HG02610 (cell line): Measurements from ENCODE around the gene ENG.
"Not testable (repeated sequence)": the region's sequence is repeated elsewhere in the genome, so short reads cannot be mapped to it uniquely, and the experiment has no call there.

Experiments
- ATAC-seq: cut with Tn5 transposase; IDR thresholded peaks from one replicate; pipeline ENCODE4 v1.9.1; 2021; ENCODE audit warnings: mild to moderate bottlenecking, moderate library complexity; ENCODE audit not compliant: unreplicated experiment

ENG gene

GRCh38 chr9:127796225-127796813, 58.1 kb downstream of the ENG start:
- no peak for ATAC-seq

DNA sequence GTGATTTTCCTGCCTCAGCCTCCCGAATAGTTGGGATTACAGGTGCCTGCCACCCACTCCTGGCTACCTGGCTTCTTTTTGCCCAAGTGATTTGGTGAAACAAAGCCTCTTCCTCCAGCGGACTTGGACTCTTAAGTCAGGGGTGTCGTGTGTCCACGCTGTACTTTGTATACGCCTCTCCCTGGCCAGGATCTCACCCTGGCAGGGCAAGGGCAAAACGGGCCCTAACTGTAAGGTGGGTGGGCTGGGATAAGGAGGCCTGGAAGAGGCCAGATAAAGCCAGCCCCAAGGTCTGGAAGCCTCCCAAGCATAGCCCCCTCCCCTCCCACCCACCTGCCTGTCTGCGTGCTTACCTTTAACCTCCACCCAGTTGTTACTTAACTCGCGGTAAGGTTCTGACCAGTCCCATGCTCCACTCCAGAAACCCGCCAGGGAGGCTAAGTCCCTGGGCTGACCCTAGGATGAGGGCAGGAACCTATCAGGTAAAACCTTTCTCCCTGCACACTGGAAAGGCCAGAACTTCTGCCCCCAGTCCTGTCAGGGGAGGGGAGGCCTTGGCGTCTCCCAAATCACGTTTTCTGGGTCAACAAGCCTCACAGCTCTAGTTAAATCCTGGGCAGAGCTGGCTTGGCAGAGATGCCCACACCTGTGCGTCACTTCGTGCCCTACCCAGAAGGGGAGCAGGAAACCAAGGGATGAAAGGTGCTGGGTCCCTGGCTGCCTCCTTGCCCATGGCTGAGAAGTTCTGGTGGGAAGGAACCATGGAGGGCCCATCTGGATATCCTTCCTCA, 60.3 kb downstream of the ENG start:
- ATAC-seq = no peak

GRCh38 chr9:127793093-127793708, 61.3 kb downstream of the ENG start:
- ATAC-seq = no peak

- ATAC-seq = no peak
These were observed 61.9 kb downstream of the ENG start for GRCh38 chr9:127792417-127793031.

- ATAC-seq = no peak
These were observed 63.4 kb downstream of the ENG start for GRCh38 chr9:127791085-127791484.

GRCh38 chr9:127790094-127790855, 64.2 kb downstream of the ENG start:
- no peak for ATAC-seq

DNA sequence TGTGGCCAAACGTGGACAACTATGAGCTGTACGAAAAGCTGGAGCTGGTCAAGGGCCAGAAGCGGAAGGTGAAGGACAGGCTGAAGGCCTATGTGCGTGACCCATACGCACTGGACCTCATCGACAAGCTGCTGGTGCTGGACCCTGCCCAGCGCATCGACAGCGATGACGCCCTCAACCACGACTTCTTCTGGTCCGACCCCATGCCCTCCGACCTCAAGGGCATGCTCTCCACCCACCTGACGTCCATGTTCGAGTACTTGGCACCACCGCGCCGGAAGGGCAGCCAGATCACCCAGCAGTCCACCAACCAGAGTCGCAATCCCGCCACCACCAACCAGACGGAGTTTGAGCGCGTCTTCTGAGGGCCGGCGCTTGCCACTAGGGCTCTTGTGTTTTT, 65.3 kb downstream of the ENG start:
- ATAC-seq = no peak

DNA sequence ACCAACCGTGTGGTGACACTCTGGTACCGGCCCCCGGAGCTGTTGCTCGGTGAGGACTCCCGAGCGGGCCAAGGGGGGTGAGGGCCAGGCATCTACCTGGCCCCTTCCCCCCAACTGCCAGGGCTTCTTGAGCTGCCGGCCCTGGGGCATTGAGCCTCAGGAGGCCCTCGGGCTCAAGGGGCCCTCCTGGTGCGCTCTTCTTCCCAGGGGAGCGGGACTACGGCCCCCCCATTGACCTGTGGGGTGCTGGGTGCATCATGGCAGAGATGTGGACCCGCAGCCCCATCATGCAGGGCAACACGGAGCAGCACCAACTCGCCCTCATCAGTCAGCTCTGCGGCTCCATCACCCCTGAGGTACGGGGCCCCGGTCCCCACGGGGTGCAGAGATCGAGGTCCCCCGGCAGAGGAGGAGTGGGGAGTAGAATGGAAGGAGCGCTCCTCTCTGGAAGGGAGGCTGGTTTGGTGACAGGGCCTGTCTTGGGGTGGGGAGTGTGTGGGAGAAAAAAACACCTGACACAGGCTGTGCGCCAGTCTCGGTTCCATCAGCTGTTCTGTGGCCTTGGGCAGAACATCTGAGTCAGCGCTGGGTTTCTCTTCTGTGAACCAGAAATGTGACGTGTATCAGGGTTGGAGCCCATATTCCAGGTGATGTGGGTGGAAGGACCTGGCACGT, 66.0 kb downstream of the ENG start:
- no peak for ATAC-seq

DNA sequence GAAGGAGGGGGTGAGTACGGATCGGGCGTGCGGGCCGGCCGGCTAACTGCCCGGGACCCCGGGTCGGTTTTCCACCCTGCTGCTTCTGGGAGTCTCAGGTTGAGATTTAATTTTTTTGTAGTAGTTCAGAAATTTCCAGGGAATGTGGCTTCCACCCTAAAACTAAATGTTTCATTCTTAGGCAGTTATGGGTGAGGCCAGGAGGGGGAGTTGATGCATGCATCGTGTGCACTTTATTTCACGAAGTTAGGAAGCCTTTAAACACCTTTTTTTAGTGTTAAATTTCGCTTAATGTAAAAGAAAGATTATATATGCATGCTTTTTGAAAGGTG, 67.7 kb downstream of the ENG start:
- no peak for ATAC-seq

- peak; percentile 59 for ATAC-seq
These were observed 68.3 kb downstream of the ENG start, which contains the start of gene CDK9 for GRCh38 chr9:127785933-127786772. TSS of gene CDK9 (plus strand) at chr9:127786034. CDS start at chr9:127786149, 115 bp downstream.

GRCh38 chr9:127785023-127785932, 69.2 kb downstream of the ENG start:
- peak; percentile 52 for ATAC-seq

- no peak for ATAC-seq
These were observed 71.1 kb downstream of the ENG start for GRCh38 chr9:127783111-127784008.

DNA sequence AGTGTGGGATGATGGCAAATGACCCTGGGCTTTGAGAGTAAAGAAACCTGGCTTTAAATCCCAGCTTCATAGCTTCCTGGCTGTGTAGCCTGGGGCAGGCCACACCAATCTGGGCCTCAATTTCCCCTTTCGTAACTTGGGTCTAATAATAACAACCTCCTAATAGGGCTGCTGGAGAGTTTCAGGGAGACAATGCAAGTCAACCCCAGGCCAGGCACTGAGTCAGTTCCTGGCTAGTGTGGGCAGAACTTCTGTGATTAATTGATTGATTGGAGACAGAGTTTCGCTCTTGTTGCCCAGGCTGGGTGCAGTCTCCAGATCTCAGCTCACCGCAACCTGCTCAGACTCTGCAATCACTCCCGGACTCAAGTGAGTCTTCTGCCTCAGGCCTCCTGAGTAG, 72.7 kb downstream of the ENG start:
- no peak for ATAC-seq

DNA sequence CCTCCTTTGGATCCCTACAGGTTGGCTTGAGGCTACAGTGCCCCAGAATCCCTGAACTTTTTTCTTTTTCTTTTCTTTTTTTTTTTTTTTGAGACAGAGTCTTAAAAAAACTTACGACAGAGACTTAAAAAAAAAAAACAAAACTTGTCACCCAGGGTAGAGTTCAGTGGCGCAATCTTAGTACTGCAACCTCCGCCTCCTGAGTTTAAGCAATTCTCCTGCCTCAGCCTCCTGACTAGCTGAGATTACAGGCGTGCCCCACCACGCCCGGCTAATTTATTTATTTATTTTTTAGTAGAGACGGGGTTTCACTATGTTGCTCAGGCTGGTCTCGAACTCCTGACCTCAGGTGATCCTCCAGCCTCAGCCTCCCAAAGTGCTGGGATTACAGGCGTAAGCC, 73.5 kb downstream of the ENG start:
- not testable (repeated sequence) for ATAC-seq

- ATAC-seq = no peak
These were observed 74.2 kb downstream of the ENG start for GRCh38 chr9:127780126-127780885.

- ATAC-seq = peak; percentile 40
These were observed 75.1 kb downstream of the ENG start for GRCh38 chr9:127779136-127779981.
